Retina (tissue), 1 donor: ENCODE results near the gene POFUT1.

Experiments used
- DNase-seq: peaks from one replicate; pipeline ENCODE4 v3.0.0-alpha.2; 2016

The POFUT1 gene

DNA sequence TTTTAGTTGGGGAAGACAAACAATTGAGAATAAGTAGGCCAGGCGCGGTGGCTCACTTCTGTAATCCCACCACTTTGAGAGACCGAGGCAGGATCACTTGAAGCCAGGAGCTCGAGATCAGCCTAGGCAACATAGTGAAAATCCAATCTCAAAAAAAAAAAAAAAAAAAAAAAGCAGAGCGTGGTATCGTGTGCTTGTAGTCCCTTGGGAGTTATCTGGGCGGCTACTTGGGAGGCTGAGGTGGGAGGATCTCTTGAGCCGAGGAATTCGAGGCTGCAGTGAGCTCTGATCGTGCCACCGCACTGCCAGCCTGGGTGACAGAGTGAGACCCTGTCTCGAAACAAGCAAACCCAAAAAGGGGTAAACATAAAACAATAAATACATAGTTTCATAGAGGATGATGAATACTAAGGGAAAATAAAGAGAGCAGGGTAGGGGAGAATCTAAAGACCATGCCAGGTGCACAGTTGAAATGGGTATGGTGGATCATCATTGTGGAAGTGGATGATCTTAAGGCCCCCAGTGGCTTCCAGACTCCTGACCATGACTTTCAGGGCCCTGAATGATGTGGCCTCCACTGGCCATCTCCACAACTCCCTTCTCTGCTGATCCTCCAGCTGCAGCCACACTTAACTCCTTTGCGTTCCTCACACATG lies 947 bp downstream of the POFUT1 start:
- DNase-seq: no peak

DNA sequence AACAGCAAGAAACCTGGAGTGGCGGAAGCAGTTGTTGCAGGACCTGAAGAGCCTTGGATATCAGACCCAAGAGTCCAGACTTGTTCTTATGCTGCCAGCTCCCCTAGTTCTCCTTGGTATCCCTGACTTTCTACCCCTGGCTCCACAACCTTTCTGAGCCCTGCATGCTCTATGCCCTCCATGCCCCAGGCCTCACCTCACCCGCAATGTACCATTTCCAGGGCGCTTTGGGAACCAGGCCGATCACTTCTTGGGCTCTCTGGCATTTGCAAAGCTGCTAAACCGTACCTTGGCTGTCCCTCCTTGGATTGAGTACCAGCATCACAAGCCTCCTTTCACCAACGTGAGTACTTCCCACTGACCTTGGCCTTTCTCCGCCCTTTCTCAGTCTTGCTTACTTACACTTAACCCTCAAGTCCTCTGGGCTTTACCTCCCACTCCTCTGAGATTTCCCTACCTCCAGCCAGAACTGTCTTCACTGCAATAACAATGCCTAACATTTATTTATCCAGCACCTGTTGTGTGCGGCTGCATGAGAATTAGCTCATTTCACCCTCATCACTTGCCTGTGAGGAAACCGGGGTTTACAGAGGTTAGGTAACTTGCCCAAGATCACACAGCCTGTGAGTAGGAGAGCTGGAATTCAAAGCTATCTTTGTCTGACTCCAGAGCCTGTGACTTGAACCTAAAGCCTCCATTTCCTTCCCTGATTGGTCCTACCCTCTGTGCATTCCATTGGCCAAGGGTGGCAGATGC lies 2.3 kb downstream of the POFUT1 start:
- no peak for DNase-seq

DNA sequence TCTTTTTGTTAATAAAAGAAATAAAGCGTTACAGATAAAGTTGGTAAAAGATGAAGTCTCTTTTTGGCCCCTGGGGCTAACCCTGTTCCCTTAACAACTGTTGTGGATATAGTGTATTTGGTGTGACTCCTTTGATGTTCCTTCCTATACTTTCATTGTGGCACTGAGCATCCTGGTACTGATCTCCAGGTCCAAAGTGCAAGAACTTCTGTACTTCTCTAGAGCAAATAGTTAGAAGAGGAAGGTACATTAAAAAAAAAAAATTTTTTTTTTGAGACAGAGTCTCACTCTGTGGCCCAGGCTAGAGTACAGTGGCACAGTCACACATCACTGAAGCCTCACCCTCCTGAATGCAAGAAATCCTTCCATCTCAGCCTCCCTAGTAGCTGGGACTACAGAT lies 6.2 kb downstream of the POFUT1 start:
- no peak for DNase-seq

DNA sequence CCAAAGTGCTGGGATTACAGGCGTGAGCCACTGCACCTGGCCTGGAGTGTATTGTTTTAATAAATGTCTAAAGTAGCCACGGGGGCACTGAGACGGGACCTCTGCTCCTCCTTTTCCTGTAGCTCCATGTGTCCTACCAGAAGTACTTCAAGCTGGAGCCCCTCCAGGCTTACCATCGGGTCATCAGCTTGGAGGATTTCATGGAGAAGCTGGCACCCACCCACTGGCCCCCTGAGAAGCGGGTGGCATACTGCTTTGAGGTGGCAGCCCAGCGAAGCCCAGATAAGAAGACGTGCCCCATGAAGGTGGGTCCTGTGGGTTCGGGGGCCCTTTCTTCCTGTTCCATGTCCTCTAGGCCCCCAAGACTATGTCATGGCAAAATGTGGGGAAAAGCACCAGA lies 7.5 kb downstream of the POFUT1 start:
- DNase-seq: no peak

DNA sequence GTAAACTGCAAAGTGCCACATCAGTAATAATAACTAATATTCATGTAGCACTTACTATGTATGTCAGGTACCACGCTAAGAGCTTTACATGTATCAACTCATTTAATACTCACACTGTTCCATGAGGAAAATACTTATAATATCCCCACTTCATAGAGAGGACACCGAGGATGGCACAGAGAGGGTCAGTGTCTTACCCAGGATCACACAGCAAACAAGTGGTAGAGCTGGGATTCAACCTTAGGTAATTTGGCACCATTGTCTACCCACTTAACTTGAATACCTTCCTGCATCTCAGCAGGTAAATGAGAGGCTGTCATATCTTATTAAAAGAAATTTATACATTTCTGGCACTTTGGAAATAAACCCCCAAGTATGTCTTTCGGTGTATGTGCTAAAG lies 8.0 kb downstream of the POFUT1 start:
- DNase-seq: no peak

DNA sequence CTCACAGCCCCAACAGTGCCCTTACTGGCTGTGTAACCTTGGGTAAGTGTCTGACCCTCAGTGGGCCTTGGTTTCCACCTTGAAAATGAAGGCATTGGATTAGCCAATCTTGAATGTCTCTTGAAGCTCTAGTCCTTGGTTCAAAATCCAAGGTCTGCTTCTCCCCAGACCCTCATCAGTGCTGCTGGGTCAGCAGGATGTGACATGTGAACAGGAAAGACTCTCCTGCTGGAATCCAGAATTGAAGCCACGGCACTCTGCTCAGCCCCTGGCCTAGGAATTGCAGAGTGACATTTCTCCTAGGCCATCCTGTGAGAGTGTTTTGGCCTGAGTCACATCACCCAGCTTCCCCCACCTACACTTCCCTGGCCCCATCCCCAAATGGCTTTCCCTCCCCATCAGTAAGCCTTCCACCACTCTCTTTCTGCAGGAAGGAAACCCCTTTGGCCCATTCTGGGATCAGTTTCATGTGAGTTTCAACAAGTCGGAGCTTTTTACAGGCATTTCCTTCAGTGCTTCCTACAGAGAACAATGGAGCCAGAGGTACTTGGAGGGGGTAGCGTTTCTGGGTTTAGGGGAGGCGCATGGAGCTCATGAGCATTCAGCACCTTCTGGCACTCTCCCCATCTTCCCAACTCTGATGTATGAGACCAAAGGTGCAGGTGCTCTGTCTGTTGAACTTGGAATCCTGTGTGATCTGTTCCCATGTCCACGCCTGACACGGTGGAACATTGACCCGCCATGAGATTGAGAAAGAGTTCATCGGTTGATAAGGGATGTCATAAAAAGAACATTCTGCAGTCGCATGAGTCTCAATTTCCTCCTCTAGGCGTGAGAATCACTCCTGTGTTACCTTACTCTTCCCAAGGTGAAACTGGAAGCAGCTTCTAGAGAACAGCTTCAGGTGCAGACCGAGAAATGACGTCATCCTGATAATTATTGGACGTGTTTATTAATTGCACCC lies 8.8 kb downstream of the POFUT1 start:
- no peak for DNase-seq

DNA sequence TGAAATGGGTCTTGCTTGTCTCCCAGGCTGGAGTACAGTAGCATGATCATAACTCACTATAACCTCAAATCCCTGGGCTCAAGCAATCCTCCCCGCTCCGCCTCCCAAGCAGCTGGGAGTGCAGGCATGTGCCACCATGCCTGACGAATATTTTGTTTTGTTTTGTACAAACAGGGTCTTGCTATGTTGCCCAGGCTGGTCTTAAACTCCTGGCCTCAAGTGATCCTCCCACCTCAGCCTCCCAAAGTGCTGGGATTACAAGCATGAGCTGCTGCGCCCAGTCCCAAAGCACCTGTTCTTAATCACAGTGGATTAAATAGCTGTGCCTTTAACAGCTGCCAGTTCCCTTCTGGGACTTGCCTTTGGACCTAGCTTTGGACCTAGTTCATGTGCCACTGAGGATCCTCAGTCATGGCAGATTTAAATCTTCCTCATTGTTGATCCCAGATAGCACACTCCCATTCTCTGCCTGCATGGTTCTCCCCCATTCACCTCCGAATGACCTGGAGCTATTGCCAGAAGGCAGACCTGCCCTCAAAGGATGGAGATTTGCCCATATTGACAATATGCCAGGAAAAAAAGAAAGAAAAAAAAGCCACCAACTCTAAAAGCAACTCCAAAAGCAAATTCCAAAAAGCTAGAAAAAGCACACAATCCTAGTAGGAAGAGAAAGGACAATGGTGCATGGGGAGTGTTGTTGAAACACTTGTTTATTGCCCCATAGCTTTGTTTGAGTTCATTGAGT lies 10.6 kb downstream of the POFUT1 start:
- DNase-seq: no peak

DNA sequence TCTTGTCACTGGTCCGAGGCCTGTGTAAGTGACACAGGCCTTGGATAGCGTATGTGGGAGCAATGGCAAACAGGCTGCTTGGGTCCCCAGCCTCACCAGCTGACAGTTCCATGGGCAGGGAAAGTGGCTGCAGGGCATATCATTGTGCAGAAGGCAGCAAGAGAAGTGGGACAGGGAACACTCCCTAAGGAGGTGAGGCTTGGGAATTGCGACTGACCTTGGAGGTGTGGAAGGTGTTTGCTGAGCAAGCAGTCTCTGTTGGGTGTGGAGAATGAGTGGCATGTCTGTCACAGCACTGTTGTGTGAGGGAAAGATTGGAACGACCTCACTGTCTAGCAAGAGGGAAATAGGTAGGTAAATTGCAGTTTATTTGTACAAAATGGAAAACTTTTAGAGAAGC lies 16.8 kb downstream of the POFUT1 start:
- DNase-seq: no peak

DNA sequence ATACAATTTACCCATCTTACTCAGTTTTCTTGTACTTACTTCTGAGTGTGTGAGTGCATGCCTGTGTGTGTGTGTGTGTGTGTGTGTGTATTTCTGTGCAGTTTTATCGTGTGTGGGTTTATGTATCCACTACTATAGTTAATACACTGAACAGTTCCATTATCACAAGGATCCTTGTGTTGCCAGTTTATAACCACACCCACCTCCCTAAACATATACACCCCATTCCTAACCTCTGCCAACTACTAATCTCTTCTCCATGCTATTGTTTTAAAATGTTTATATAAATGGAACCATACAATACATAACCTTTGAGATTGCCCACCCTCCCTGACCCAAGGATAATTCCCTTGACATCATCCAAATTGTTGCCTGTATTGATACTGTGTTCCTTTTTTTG lies 18.7 kb downstream of the POFUT1 start:
- DNase-seq: no peak

DNA sequence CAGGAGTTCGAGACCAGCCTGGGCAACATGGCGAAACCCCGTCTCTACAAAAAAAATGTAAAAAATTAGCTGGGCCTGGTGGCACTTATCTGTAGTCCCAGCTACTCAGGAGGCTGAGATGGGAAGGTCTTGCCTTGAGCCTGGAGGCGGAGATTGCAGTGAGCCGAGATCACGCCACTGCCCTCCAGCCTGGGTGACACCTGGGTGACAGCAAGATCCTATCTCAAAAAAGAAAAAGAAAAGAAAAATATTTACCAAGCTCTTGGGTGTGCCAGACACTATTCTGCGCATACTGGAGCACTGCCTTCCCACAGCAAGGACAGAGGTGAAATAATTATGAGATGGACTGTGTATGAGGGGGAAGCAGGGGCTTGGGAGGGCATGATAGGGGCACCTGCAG lies 19.6 kb downstream of the POFUT1 start:
- DNase-seq: no peak

DNA sequence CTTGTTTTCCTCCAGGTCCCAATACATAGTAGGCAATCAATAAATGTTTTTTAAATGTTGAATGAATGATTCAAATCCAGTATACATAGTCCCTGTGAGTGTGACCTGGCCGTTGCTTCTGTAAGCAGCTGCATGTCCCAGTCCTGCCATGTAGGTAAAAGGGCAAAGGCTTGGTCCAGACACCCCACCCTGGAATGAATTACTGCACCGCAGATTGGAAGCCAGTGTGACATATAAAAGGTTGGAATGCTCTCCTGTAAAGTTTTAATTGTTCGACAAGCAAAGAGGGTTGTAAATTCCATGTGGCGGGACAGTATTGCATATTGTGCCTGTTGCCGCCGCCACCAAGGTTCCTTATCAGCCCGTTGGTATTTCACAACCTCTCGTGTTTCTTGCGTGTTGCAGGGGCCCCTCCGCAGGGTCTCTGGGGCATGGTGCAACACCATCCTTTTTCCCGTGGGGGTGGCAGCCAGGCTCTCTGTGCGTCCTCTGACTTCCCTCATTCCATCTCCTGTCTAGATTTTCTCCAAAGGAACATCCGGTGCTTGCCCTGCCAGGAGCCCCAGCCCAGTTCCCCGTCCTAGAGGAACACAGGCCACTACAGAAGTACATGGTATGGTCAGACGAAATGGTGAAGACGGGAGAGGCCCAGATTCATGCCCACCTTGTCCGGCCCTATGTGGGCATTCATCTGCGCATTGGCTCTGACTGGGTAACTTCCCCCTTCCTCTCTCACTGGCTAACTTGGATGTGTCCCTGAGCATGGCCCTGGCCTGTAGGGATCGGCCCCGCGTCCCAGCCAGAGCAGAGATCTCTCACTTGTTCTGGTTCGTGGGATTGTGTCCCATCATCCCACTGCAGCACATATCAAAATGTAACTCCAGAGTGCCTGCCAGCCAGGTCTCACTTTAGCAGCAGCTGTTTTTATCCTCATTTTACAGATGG lies 20.3 kb downstream of the POFUT1 start:
- no peak for DNase-seq

DNA sequence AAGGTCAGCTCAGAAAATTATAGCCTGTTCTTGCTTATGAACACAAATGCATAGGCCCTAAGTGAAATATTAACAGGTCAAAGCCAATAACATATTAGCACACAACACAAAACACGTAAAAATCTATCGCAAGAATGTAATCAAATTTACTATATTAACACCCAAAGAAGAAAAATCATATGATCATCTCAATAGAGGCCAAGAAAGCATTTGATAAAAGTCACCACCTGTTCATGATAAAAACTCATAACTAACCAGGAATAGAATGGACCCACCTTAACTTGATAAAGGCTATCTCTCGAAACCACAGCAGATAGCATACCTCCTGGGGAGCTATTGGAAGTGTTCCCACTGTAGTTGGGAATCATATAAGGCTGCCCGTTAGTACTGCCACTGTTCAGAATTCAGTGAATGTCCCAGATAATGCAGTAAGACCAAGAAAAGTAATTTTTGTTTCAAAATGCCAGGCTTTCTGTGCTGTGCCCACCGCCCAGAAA lies 21.6 kb downstream of the POFUT1 start:
- no peak for DNase-seq

DNA sequence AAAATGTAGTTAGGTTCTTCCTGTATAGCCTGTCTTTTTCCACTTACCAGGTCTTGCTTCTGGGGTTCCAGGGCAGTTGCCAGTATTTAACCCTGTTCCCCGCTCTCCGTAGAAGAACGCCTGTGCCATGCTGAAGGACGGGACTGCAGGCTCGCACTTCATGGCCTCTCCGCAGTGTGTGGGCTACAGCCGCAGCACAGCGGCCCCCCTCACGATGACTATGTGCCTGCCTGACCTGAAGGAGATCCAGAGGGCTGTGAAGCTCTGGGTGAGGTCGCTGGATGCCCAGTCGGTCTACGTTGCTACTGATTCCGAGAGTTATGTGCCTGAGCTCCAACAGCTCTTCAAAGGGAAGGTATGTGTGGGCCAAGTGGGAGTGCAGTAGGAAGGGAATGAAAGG lies 23.0 kb downstream of the POFUT1 start:
- DNase-seq: no peak

DNA sequence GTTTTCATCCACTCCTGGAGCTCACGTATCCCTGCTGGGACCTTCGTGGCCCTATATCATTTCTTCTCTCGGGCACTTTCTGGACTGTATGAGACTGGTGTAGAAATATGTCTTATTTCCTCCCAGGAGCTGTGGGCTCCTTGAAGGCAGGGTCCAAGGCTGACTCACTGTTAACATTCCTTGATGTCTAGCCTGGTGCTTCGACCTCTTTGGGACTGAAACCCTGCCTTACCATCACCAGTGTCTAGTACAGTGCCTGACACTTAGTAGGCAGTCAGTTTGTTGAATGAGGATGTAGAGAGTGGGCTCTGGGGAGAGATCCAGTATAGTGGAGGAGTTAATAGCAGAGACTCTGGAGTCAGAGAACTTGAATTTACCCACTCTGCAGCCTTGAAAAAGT lies 23.6 kb downstream of the POFUT1 start:
- no peak for DNase-seq

DNA sequence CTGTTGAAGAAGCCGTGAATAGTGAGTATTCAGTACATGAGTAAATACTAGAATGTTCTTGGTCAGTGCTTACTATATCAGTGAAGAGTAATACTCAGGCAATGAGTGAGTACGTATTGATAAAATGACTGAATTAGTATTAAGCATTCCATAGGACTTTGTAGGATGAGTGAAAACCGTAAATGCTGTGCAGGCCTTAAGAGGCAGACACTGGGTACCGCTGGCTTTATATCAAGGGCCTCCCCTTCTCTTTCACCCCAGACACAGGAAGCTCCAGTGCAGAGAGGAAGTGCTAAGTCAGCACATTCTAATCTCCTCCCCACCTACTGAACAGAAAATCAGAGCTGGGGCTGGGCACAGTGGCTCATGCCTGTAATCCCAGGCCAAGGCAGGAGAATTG lies 24.2 kb downstream of the POFUT1 start:
- no peak for DNase-seq

DNA sequence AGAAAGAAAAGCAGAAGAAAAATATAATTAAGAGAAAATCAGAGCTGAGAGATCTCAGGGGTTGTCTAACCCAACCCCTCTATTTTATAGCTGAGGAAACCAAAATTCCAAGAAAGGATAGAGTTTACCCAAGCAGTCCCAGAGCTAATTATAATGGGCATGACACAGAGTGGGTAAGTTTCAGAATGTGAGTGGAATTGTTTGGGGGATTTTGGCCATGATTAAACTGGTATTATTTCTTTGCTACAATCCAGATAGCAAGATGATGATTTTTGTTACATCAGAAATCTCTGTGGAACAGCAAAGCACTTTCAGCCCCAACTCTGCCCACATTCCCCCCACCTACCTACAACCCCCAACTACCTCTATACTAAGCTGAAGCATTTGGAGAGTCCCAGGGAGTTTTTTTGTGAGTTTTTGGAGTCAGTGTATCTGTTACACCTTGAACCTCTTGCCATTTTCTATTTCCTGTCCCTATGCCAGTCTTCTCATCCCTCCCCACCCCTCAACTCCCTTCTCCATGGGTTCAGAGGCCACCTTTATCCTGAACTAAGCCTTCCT lies 24.7 kb downstream of the POFUT1 start:
- DNase-seq: no peak

DNA sequence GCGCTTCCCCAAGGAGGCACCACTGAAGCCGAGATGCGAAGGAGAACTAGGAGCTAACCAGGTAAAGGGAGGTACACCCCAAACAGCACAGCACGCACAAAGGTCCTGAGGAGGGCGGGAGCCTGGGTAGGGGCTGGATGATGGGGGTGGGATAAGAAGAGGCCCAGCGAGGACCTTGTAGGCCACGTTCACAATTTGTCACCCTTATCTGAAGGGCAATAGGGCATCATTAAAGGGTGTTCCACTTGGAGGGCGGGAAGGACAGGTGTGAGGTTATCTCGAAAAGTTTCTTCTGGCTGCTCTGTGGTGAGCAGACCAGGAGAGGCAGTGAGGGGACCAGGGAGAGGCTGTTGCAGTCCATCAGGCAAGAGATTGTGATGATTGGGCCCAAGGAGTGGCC lies 25.6 kb downstream of the POFUT1 start:
- no peak for DNase-seq

DNA sequence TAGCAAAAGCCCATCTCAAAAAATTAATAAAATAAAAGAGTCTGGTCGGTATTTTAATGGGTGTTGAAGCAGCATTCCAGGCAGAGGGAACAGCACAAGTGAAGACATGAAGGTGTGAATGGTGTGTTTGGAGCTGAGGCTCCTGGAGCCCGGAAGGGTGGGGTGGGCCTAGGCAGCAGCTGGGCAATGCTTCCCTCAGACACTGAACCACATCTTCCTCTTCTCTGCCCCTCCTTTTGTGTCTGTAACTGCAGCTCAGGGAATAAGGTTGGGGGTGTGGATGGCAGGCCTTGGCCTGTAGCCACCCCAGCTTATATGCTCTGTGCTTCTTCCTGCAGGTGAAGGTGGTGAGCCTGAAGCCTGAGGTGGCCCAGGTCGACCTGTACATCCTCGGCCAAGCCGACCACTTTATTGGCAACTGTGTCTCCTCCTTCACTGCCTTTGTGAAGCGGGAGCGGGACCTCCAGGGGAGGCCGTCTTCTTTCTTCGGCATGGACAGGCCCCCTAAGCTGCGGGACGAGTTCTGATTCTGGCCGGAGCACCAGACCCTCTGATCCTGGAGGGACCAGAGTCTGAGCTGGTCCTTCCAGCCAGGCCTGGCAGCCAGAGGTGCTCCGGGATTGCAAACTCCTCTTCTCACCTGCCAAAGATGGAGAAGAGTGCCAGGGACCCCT lies 26.6 kb downstream of the POFUT1 start:
- no peak for DNase-seq

DNA sequence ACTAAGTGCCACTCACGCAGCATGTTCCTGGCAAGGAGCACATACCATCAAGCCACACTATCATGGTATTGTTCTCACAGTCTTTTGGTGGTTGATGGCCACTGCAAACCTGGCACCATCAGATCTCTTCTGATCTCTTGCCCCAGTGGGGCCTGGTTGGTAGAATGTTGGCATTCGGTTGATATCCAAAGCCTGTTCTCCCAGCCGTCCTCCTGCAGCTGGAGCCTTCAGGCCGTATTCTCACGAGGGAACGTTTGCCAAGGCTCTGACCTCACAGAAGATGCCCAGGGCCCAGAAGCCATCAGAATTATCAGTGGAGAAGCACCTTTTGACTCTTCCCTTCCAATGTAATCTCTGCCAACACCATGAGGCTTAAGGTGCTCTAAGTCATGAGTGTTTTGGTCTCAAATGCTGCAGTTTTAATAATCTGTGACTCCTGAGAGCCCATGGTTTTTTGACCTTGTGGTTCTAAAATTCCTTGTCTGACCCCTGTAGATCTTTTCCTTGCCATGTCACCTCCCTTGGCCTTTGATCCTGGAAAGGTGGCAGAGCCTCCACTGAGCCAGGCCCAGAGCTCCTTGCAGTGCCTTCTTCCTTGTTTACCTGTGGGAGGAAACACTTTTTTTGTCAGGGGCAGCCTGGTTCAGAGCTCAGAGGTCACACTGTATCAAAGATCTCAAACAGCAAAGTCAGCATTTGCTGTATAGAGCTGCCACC lies 27.8 kb downstream of the POFUT1 start:
- no peak for DNase-seq

DNA sequence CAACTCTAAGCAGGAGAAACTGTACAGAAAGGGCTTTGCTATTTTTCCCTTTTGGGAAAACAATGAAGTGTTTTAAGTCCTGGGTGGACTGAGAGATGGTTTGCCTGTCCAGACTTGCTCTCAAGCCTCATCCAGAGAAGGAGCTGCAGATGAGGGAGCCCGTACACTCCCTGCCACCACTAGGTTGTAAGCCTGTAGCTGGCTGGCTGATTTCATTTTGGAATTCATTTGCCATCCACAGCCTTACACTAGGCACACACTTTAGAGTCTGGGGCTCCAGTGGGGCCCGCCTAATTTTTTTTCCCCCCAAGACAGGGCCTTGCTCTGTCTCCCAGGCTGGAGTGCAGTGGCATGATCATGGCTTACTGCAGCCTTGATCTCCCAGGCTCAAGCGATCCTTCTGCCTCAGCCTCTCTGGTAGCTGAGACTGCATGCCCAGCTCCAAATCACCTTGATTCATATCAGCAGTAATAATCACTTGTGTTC lies 28.4 kb downstream of the POFUT1 start:
- no peak for DNase-seq
